Activated T-helper 17 cell treated with anti-CD3 and anti-CD28 coated beads, Interleukin-2, amount 50 U/mL, for 72 hours (primary cell): Measurements from ENCODE around the gene ENPP1. TPM values are rescaled to one million over a fixed set of nuclear protein-coding genes. Genes with fewer than 3 reads are reported as not detected.
A peak's percentile ranks its signal among the peaks of the same experiment; 100 is the strongest.

Experiments
- ATAC-seq: fragments of 150-1000 bp; cut with Tn5 transposase; replicated peaks from 2 replicates; pipeline ENCODE4 v1.10.0; 2021; ENCODE audit warnings: mild to moderate bottlenecking, moderate library complexity
- H3K27ac Mint-ChIP-seq: one replicate; pipeline ENCODE4 v1.8.0; 2022; ENCODE audit warnings: mixed read lengths
- H3K27me3 Mint-ChIP-seq: one replicate; pipeline ENCODE4 v1.8.0; 2022; ENCODE audit warnings: mixed read lengths
- H3K36me3 Mint-ChIP-seq: one replicate; pipeline ENCODE4 v1.8.0; 2022; ENCODE audit warnings: low read depth, mild to moderate bottlenecking, mixed read lengths
- H3K4me1 Mint-ChIP-seq: one replicate; pipeline ENCODE4 v1.8.0; 2022; ENCODE audit warnings: mixed read lengths
- H3K4me3 Mint-ChIP-seq: one replicate; pipeline ENCODE4 v1.8.0; 2022; ENCODE audit warnings: mild to moderate bottlenecking, mixed read lengths
- H3K9me3 Mint-ChIP-seq: one replicate; pipeline ENCODE4 v1.8.0; 2022; ENCODE audit warnings: mixed read lengths
- total RNA-seq, 2 donors: library from RNA; stranded (reverse); gene quantifications; one replicate each; pipeline ENCODE4 v1.2.3, GENCODE V29; 2022

Gene ENPP1
- under 1 TPM; 0.73 to 0.74 TPM for total RNA-seq

DNA sequence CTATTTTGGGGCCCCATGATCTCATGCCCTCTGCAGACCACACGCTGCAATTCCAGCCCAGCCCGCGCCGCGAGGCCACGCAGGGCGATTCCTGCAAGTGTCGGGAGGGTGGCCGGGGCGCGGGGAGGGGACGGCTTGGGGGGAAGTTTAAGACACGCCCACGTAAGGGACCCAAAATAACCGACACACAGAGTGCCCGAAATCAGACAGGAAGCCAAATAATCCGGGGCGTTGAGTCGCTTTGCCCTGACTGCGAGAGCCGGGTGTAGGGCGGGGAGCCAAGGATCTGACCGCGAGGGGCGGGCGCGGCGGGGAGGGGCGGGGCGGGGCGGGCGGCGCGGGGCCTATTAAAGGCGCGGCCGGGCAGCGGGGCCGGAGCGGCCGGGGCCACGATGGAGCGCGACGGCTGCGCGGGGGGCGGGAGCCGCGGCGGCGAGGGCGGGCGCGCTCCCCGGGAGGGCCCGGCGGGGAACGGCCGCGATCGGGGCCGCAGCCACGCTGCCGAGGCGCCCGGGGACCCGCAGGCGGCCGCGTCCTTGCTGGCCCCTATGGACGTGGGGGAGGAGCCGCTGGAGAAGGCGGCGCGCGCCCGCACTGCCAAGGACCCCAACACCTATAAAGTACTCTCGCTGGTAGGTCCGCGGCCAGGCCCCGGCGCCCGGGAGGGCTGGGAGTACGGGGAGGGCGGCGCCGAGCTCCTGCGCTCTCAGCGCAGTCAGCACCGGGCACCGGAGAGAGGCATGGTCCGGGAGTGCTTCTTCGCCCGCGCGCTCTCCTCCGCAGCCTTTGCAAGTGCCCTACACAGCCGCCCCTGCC is at the start of gene ENPP1:
ENPP1 (plus strand) TSS at position 377 of the 816 bp plus-strand sequence; CDS start at position 393, 16 bp downstream.
- H3K4me3 Mint-ChIP-seq, result peak within 1 kb of the TSS; percentile 82
- peaks cover 16% of the 10 kb centered on the region for H3K4me1 Mint-ChIP-seq
- H3K36me3 Mint-ChIP-seq, result no peaks in the 10 kb centered on the region
- H3K27me3 Mint-ChIP-seq, result peaks cover 7% of the 10 kb centered on the region
- peak; percentile 76 for ATAC-seq
- peak within 1 kb of the TSS; percentile 68 for H3K27ac Mint-ChIP-seq
- H3K9me3 Mint-ChIP-seq, result no peaks in the 10 kb centered on the region

DNA sequence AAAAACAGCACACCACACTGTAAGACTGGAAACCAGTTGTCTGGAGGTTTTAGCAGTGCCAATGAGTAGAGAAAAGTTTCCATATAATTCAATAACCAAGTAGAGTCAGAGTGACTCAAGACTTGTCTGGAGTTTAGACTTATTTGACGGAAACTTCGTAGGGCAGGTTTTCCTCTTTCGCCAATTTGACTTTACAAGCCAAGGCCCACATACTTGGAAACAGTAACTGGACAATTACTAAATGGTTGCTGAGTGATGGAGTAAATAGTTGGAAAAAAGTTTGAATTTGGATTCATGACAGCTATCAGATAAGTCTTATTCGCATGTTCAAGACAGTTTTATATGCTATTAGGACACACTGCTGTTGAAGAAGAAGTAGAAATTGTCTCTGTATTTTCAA is 48.9 kb upstream of the ENPP1 start:
- Mint-ChIP-seq H3K9me3 (no peaks in the 10 kb centered on the region), H3K27ac (no peak overlapping the region), H3K27me3 (peaks cover 12% of the 10 kb centered on the region), H3K4me1 (no peaks in the 10 kb centered on the region), H3K36me3 (no peaks in the 10 kb centered on the region), H3K4me3 (no peak overlapping the region)
- ATAC-seq, result no peak

DNA sequence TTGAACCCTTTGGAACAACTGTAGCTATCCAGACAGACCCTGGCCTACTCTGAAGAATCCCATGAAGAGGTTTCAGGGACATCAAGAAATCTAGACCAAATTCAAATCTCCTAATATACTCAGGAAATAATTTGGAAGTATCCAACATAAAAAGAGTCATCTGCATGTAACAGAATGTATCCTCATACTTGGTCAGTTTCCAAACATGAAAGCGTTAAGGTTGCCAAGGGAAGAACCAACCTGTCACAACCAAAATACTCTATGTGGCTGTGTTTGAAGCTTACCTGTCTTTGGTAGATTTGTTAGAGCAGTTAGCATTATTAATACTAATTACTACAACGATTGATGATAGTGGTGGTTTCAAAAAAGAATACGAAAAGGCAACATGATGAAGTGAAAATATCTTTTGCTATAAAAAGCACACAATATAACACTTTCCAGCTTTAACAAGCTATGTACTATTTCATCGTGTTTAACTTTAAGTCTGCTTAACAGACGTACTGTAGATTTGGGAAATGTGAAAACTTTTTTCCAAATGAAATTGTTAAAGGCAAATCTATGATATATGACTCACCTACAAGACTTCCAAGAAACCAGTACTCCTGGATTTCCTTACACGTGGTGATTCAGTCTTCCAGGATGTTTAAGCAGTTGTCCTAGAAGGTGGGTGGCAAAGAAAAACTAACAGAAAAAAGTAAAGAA is 46.6 kb upstream of the ENPP1 start:
- Mint-ChIP-seq H3K4me3 (no peak overlapping the region), H3K36me3 (no peaks in the 10 kb centered on the region), H3K4me1 (no peaks in the 10 kb centered on the region), H3K27ac (no peak overlapping the region), H3K27me3 (peaks cover 4% of the 10 kb centered on the region), H3K9me3 (no peaks in the 10 kb centered on the region)
- ATAC-seq, result no peak

DNA sequence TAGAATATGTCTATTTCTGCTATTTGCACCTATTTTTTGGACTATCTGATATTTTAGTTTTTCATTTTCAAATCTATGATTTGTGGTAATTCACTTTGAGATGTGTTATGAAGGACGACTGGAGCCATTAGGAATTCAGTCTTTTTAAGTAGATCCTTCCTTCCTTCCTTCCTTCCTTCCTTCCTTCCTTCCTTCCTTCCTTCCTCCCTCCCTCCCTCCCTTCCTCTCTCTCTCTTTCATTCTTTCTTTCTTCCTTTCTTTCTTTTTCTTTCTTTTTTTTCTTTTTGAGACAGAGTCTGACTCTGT is 46.1 kb upstream of the ENPP1 start:
- no peaks in the 10 kb centered on the region for H3K36me3 Mint-ChIP-seq
- no peak overlapping the region for H3K27ac Mint-ChIP-seq
- no peak for ATAC-seq
- no peaks in the 10 kb centered on the region for H3K4me1 Mint-ChIP-seq
- H3K4me3 Mint-ChIP-seq, result no peak overlapping the region
- H3K27me3 Mint-ChIP-seq, result peaks cover 4% of the 10 kb centered on the region
- H3K9me3 Mint-ChIP-seq, result no peaks in the 10 kb centered on the region

DNA sequence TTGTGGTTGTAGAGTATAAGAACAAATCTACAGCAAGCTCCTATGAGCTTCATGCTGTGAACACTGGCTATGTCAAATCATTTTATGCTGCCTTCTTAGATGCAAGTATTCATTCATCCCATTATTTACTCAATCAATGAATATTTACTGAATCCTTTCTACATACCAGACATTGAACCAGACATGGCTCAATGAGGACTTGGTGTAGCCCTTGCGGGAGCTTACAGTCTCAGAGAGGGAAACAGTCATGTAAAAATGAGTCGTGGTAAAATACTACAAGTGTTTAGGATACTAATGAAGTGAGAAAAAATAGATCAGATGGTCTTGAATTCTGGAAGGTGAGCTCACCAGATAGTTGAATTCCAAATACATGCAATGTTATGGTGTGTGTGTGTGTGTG is 44.8 kb upstream of the ENPP1 start:
- ATAC-seq, result no peak
- H3K4me1 Mint-ChIP-seq, result no peaks in the 10 kb centered on the region
- no peak overlapping the region for H3K4me3 Mint-ChIP-seq
- no peaks in the 10 kb centered on the region for H3K36me3 Mint-ChIP-seq
- H3K27me3 Mint-ChIP-seq, result peaks cover 9% of the 10 kb centered on the region
- H3K27ac Mint-ChIP-seq, result no peak overlapping the region
- no peaks in the 10 kb centered on the region for H3K9me3 Mint-ChIP-seq

DNA sequence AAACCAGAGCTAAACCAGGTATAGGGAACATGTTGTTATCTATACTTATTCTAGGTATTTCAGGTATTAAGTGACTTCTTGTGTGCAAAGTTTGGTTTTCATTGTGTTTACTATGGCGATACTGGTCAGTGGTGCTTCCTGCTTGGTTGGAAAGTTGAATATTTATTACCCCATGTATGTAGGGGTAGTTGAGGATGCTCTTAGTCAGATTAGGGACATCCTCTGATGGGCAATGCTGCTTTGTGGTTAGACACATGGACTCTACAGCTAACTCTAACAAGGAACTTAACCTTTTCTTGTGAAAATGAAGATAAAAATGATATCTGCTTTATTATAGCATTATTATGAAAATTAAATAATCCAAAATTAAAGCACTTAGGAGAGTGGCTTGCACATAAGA is 44.1 kb upstream of the ENPP1 start:
- H3K27ac Mint-ChIP-seq, result no peak overlapping the region
- peaks cover 12% of the 10 kb centered on the region for H3K27me3 Mint-ChIP-seq
- no peaks in the 10 kb centered on the region for H3K36me3 Mint-ChIP-seq
- H3K4me1 Mint-ChIP-seq, result no peaks in the 10 kb centered on the region
- H3K4me3 Mint-ChIP-seq, result no peak overlapping the region
- ATAC-seq, result no peak
- H3K9me3 Mint-ChIP-seq, result no peaks in the 10 kb centered on the region

DNA sequence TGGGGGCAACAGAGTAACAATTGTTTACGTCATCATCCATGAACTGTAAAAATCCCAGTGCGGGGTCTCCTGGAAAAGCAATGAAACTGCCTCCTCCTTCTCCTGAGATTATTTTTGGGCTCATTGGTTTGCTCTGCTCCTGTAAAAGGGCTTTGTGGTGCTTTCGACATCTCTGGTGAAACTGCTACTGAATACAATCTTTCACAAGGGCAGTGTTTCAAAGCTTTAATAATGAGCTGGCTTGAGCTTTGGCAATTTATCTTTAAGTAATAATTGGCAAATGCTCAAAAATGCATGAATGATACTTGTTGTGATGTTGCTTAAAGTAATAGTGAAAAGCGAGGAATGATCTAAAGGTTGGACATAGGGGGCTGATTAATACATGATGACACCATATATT is 43.5 kb upstream of the ENPP1 start:
- no peak for ATAC-seq
- Mint-ChIP-seq H3K27me3 (peaks cover 12% of the 10 kb centered on the region), H3K36me3 (no peaks in the 10 kb centered on the region), H3K4me1 (no peaks in the 10 kb centered on the region), H3K4me3 (no peak overlapping the region), H3K9me3 (no peaks in the 10 kb centered on the region), H3K27ac (no peak overlapping the region)

DNA sequence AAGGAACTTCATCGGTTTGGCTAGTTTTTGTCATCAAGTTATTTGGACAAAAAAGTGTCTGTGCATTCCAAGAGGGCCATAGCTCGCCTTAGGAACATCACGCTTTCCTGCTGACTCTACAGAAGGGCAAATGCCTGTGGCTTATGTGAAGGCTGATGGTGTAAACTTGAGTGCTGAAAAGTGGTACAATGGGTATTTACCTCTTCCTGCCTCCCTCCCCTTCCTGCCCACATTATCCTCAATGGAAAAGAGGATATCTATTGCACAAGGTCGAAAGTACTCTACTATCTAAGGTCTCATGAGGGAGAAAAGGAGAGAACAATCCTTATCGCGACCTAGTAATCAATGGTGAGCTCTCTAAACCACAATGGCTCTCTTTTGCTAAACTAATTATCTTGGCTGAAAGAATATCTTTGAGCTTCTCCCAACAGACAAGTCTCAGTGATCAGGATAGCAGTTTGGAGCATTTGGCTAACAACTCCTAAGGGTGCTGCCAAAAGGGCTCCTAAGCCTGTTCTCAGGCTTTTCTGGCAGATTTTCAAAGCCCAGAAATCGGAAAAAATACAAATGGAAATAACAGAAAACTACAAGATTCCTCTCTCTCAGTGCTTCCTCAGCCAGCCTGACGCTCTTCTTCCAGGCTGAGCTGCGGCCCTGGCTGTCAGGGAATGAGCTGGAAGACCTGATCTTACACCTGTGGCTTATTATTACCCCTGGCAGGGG is 42.6 kb upstream of the ENPP1 start:
- H3K36me3 Mint-ChIP-seq, result no peaks in the 10 kb centered on the region
- no peak overlapping the region for H3K4me3 Mint-ChIP-seq
- no peaks in the 10 kb centered on the region for H3K4me1 Mint-ChIP-seq
- no peaks in the 10 kb centered on the region for H3K9me3 Mint-ChIP-seq
- H3K27ac Mint-ChIP-seq, result no peak overlapping the region
- peaks cover 16% of the 10 kb centered on the region for H3K27me3 Mint-ChIP-seq
- no peak for ATAC-seq

DNA sequence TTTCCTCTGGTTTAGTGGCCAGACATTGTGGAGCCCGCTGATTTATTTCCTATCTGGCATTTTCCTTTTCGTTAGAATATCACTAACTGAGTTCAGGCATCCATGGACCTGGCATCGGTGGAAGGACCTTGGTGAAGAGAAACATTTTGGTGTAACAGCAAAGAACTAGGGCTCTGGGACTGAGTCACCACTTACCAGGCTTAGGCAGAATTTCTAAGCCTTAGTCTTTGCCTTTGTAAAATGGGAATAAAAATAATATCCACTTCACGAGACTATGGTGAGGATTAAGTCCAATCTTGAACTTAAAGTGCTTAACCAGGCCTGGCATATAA is 42.0 kb upstream of the ENPP1 start:
- ATAC-seq, result no peak
- Mint-ChIP-seq H3K36me3 (no peaks in the 10 kb centered on the region), H3K27me3 (peaks cover 20% of the 10 kb centered on the region), H3K4me3 (no peak overlapping the region), H3K4me1 (no peaks in the 10 kb centered on the region), H3K9me3 (no peaks in the 10 kb centered on the region), H3K27ac (no peak overlapping the region)

DNA sequence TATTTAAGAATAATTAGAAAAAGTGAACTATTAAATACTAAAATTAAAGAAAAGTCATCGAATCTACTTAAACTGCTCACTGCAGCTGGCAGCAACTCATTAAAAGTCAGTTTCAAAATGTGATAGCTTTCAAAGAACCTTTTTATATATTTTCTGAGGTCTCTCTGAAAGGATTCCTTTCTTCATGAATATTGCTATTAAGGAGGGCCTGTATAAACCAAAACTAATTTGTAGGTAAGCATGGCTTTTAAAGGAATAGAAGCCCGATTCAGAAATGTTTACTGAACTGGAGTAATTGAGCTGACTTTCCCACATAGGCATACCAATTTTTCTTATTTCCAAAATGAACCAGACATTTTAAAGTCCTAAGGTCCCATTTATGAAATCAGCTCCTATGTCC is 41.2 kb upstream of the ENPP1 start:
- H3K27me3 Mint-ChIP-seq, result peaks cover 23% of the 10 kb centered on the region
- no peaks in the 10 kb centered on the region for H3K9me3 Mint-ChIP-seq
- no peak overlapping the region for H3K27ac Mint-ChIP-seq
- no peak overlapping the region for H3K4me3 Mint-ChIP-seq
- no peak for ATAC-seq
- no peaks in the 10 kb centered on the region for H3K36me3 Mint-ChIP-seq
- no peaks in the 10 kb centered on the region for H3K4me1 Mint-ChIP-seq

DNA sequence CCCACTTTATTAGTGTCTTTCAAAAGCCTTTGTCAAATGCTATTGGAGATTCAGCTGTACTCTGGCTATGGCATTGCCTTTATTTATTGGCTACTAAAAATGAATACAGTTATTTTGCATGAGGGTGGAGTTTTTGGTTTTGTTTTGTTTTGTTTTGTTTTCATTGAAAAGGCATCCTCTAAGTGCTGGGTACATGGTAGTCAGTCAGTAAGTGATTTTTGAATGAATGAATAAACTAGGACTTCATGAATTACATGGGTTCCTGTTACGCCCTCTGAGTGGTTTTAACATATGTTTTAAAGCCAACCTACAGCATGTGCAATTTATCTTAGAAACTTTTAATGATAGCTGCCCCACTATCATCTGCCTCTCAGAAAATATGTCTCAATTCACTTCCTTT is 38.9 kb upstream of the ENPP1 start:
- Mint-ChIP-seq H3K9me3 (no peaks in the 10 kb centered on the region), H3K4me1 (no peaks in the 10 kb centered on the region), H3K36me3 (no peaks in the 10 kb centered on the region), H3K27me3 (peaks cover 27% of the 10 kb centered on the region), H3K27ac (no peak overlapping the region), H3K4me3 (no peak overlapping the region)
- ATAC-seq, result no peak

DNA sequence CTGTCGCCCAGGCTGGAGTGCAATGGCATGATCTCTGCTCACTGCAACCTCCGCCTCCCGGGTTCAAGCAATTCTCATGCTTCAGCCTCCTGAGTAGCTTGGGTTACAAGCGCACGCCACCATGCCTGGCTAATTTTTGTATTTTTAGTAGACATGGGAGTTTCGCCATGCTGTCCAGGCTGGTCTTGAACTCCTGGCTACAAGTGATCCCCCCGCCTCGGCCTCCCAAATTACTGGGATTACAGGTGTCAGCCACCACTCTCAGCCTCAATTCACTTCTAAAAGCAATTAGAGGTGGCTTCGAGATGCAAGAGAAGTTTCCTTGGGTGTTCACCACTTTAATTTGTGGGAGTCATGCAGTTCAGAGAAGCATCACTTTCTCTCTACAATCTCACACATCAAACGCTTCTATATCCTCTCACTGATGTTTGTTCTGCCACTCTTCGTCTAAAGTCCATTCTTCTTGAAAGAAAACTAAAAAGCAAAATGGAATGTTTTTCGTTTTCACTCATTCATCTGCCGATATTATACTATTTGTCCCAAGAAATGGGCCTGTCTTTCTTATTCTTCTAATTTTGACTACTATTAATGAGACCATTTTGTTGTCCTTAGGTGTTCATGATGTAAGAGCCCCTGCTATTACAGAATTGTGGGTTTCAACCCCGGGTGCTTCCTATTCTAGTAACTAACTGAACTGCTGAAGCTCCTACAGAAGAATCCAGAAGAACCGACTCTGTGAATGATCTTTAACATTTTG is 38.3 kb upstream of the ENPP1 start:
- Mint-ChIP-seq H3K36me3 (no peaks in the 10 kb centered on the region), H3K9me3 (no peaks in the 10 kb centered on the region), H3K27ac (no peak overlapping the region), H3K4me1 (no peaks in the 10 kb centered on the region), H3K27me3 (peaks cover 28% of the 10 kb centered on the region), H3K4me3 (no peak overlapping the region)
- ATAC-seq, result no peak

DNA sequence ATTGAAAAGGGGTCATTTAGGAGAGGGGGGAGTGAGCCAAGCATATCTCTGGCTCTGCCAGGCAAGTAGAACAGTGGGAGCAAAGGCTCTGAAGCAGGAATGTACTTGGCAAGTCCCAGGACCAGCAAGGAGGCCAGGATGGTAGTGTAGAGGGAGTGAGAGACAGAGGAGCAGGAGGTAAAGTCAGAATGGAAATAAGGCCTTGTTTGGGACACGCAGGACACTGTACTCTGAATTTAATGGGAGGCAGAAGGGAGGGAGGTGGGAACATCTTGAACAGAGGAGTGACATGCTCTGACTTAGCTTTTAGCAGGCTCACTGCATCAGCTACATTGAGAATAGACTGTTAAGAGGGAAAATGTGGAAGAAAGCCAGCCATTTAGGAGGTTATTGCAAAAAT is 37.0 kb upstream of the ENPP1 start:
- H3K36me3 Mint-ChIP-seq, result no peaks in the 10 kb centered on the region
- H3K4me3 Mint-ChIP-seq, result no peak overlapping the region
- no peaks in the 10 kb centered on the region for H3K4me1 Mint-ChIP-seq
- H3K9me3 Mint-ChIP-seq, result no peaks in the 10 kb centered on the region
- ATAC-seq, result no peak
- peaks cover 28% of the 10 kb centered on the region for H3K27me3 Mint-ChIP-seq
- no peak overlapping the region for H3K27ac Mint-ChIP-seq

DNA sequence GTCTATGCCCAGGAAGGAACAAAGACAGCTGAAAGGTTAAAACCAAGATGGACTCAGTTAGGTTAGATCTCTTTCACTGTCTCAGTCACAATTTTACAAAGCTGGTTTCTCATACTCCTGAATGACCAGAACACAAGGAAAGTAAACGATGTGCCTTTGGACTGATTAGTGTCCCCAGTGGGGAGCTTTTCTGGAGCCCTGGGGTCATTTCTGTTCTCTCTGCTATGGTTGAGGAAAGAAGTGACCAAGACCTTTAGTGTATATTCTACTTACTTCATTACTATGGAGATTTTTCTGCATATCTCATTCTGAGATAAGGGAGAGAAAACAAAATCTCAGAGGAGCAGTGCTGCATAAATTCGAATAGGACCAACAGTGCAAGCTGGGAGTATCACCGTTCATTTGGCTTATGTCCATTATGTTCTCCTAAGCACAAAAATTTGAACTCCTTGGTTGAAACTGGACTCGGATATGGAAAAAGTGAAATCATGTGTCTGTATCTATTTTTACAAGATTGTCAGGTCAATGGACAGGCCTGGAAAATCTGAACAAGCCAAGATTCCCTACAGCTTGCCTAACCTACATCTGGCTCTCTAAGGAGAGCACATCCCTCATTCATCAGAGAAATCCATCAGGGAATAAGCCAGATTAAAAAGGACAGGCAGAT is 34.4 kb upstream of the ENPP1 start:
- Mint-ChIP-seq H3K27ac (no peak overlapping the region), H3K4me1 (no peaks in the 10 kb centered on the region), H3K4me3 (no peak overlapping the region), H3K9me3 (no peaks in the 10 kb centered on the region), H3K27me3 (peaks cover 26% of the 10 kb centered on the region), H3K36me3 (no peaks in the 10 kb centered on the region)
- no peak for ATAC-seq
